Measurements from ENCODE around the gene COQ4.

DNA sequence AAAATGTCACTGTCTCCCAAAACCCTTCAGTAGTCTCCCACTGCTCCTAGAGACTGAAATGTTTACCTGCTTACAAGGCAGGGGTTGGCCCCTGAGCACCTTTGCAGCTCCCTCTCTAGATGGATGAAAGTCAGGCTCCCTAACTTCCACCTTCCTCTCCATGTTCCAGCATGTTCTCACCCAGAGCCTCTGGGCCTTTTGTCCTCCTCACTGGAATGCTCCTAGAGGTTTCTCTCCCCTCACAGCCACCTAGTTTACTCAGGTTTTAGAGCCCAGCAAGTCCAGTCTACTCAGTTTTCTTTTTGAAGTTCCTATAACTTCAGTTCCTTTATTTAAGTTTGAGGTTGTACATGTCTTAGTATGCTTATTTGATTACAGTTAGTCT, 47.7 kb downstream of the COQ4 start:
- TF ChIP-seq, protein P1, sequence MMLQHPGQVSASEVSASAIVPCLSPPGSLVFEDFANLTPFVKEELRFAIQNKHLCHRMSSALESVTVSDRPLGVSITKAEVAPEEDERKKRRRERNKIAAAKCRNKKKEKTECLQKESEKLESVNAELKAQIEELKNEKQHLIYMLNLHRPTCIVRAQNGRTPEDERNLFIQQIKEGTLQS (IDR thresholded peaks at IDR 0.05; ENCODE audit: insufficient read depth, low read depth, low read length), result no peak
- TF ChIP-seq, protein P2, sequence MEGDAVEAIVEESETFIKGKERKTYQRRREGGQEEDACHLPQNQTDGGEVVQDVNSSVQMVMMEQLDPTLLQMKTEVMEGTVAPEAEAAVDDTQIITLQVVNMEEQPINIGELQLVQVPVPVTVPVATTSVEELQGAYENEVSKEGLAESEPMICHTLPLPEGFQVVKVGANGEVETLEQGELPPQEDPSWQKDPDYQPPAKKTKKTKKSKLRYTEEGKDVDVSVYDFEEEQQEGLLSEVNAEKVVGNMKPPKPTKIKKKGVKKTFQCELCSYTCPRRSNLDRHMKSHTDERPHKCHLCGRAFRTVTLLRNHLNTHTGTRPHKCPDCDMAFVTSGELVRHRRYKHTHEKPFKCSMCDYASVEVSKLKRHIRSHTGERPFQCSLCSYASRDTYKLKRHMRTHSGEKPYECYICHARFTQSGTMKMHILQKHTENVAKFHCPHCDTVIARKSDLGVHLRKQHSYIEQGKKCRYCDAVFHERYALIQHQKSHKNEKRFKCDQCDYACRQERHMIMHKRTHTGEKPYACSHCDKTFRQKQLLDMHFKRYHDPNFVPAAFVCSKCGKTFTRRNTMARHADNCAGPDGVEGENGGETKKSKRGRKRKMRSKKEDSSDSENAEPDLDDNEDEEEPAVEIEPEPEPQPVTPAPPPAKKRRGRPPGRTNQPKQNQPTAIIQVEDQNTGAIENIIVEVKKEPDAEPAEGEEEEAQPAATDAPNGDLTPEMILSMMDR (IDR thresholded peaks at IDR 0.05; ENCODE audit: control extremely low read depth in 1 of 3, insufficient read depth in 1 of 3, low read depth in 1 of 3, low read length in 3 of 3), result no peak
- TF ChIP-seq, protein P3, sequence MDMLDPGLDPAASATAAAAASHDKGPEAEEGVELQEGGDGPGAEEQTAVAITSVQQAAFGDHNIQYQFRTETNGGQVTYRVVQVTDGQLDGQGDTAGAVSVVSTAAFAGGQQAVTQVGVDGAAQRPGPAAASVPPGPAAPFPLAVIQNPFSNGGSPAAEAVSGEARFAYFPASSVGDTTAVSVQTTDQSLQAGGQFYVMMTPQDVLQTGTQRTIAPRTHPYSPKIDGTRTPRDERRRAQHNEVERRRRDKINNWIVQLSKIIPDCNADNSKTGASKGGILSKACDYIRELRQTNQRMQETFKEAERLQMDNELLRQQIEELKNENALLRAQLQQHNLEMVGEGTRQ (IDR thresholded peaks at IDR 0.05; ENCODE audit: low read length), result no peak
- TF ChIP-seq EZH2 (IDR thresholded peaks at IDR 0.05; ENCODE audit: low read depth, low read length, severe bottlenecking), result no peak
- no peak for TF ChIP-seq SIRT6 (IDR thresholded peaks at IDR 0.05; ENCODE audit: low read length)
- TF ChIP-seq CHD1 (IDR thresholded peaks at IDR 0.05; ENCODE audit: low read depth, low read length), result no peak
- TF ChIP-seq, protein P4, sequence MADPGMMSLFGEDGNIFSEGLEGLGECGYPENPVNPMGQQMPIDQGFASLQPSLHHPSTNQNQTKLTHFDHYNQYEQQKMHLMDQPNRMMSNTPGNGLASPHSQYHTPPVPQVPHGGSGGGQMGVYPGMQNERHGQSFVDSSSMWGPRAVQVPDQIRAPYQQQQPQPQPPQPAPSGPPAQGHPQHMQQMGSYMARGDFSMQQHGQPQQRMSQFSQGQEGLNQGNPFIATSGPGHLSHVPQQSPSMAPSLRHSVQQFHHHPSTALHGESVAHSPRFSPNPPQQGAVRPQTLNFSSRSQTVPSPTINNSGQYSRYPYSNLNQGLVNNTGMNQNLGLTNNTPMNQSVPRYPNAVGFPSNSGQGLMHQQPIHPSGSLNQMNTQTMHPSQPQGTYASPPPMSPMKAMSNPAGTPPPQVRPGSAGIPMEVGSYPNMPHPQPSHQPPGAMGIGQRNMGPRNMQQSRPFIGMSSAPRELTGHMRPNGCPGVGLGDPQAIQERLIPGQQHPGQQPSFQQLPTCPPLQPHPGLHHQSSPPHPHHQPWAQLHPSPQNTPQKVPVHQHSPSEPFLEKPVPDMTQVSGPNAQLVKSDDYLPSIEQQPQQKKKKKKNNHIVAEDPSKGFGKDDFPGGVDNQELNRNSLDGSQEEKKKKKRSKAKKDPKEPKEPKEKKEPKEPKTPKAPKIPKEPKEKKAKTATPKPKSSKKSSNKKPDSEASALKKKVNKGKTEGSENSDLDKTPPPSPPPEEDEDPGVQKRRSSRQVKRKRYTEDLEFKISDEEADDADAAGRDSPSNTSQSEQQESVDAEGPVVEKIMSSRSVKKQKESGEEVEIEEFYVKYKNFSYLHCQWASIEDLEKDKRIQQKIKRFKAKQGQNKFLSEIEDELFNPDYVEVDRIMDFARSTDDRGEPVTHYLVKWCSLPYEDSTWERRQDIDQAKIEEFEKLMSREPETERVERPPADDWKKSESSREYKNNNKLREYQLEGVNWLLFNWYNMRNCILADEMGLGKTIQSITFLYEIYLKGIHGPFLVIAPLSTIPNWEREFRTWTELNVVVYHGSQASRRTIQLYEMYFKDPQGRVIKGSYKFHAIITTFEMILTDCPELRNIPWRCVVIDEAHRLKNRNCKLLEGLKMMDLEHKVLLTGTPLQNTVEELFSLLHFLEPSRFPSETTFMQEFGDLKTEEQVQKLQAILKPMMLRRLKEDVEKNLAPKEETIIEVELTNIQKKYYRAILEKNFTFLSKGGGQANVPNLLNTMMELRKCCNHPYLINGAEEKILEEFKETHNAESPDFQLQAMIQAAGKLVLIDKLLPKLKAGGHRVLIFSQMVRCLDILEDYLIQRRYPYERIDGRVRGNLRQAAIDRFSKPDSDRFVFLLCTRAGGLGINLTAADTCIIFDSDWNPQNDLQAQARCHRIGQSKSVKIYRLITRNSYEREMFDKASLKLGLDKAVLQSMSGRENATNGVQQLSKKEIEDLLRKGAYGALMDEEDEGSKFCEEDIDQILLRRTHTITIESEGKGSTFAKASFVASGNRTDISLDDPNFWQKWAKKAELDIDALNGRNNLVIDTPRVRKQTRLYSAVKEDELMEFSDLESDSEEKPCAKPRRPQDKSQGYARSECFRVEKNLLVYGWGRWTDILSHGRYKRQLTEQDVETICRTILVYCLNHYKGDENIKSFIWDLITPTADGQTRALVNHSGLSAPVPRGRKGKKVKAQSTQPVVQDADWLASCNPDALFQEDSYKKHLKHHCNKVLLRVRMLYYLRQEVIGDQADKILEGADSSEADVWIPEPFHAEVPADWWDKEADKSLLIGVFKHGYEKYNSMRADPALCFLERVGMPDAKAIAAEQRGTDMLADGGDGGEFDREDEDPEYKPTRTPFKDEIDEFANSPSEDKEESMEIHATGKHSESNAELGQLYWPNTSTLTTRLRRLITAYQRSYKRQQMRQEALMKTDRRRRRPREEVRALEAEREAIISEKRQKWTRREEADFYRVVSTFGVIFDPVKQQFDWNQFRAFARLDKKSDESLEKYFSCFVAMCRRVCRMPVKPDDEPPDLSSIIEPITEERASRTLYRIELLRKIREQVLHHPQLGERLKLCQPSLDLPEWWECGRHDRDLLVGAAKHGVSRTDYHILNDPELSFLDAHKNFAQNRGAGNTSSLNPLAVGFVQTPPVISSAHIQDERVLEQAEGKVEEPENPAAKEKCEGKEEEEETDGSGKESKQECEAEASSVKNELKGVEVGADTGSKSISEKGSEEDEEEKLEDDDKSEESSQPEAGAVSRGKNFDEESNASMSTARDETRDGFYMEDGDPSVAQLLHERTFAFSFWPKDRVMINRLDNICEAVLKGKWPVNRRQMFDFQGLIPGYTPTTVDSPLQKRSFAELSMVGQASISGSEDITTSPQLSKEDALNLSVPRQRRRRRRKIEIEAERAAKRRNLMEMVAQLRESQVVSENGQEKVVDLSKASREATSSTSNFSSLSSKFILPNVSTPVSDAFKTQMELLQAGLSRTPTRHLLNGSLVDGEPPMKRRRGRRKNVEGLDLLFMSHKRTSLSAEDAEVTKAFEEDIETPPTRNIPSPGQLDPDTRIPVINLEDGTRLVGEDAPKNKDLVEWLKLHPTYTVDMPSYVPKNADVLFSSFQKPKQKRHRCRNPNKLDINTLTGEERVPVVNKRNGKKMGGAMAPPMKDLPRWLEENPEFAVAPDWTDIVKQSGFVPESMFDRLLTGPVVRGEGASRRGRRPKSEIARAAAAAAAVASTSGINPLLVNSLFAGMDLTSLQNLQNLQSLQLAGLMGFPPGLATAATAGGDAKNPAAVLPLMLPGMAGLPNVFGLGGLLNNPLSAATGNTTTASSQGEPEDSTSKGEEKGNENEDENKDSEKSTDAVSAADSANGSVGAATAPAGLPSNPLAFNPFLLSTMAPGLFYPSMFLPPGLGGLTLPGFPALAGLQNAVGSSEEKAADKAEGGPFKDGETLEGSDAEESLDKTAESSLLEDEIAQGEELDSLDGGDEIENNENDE (IDR thresholded peaks at IDR 0.05; ENCODE audit: insufficient replicate concordance, low read length), result no peak
